ENCODE results near the gene UNKL.

GRCh38 chr16:1398826-1399581, 15.5 kb downstream of the UNKL start:
- TF ChIP-seq CTCF (IDR thresholded peaks at IDR 0.05; ENCODE audit: borderline replicate concordance, extremely low read depth, low read length, poor library complexity, severe bottlenecking): no peak
- TF ChIP-seq EZH2 (IDR thresholded peaks at IDR 0.05; ENCODE audit: borderline replicate concordance, low read depth, low read length, severe bottlenecking): no peak
